Hepatic stellate cell (primary cell): ENCODE measurements around the gene PROZ.

Experiments
- DNase-seq: peaks from one replicate; pipeline ENCODE4 v3.0.0; 2011; ENCODE audit warnings: low spot score

Gene PROZ

DNA sequence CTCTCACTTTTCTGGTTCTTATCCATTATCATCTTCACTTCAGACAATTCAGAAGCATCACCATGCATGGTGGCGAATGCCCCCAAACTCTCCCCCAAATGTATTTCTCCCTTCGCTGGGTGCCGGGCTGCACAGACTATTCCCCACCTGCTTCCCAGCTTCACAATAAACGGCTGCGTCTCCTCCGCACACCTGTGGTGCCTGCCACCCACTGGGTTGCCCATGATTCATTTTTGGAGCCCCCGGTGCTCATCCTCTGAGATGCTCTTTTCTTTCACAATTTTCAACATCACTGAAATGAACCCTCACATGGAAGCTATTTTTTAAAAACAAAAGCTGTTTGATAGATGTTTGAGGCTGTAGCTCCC, 38.6 kb upstream of the PROZ start:
- DNase-seq = no peak

DNA sequence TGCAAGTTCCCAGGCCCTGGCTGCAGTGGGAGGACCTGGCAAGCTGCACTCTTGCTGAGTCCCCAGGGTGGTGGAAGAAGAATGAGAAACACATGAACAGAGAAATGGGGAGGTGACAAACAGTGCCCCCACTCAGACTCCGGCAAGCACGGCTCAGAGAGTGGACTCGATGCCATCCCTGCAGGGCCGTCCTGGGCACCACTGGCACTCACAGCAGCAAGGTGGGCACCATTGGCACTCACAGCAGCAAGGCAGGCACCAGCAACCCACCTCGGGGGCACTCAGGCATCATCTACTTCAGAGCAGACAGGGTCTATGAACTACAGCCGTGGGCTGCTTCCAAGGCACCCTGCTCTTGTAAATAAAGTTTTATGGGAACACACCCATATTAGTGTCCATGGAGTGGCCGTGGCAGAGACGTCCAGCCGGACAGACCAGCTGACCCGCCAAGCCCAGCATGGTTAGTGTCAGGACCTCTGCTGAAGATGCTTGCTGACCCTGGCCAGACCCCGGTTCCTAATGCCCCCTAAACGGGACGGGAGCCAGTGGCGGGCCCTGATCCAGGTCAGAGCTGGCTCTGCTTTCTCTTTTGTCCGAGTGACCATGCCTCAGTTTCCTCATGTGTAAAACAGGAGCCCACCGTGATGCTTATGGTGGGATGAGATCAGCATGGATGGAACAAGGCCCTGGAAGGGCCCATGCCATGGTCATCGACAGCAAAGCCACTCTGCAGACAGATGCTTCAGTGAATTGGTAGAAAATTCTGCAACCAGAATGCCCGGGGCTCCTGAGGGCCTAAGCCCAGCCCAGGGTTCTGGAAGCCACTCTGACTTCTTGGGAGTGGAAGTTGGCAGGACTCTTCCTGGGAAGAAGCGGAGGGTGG, 37.9 kb upstream of the PROZ start:
- no peak for DNase-seq

DNA sequence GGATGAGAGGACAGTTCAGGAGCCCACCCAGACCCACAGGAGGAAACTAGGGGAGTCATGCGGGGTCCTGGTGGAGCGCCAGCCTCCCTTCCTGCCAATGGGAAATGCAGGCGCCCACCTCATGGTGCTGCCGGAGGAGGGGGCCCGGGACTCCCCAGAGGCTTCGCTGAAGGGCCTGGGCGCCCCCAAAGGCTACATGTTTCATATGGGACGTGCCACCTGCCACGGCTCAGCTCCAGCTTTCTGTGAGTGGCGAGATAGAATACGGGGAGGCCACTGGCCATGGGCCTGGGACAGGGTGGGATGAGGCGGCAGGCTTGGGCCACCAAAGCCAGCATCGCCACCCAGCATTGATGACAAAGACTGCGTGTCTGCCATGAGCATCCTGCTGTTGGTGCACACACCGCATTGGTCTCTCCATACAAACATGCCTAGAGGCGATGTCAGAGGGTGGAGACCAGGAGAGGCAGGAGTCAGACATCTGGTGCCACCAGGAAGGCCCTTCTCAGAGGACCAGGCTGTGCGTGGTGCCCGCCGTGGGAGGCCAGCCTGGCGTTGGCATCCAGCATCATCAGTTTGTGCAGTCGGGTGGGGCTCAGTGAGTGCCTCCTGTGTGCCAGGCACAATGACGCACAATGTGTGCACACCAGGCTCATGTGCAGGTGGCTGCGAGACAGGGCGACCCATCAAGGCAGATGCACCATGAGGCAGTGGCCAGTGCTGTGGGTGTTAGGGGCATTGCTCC, 37.1 kb upstream of the PROZ start:
- DNase-seq = no peak

DNA sequence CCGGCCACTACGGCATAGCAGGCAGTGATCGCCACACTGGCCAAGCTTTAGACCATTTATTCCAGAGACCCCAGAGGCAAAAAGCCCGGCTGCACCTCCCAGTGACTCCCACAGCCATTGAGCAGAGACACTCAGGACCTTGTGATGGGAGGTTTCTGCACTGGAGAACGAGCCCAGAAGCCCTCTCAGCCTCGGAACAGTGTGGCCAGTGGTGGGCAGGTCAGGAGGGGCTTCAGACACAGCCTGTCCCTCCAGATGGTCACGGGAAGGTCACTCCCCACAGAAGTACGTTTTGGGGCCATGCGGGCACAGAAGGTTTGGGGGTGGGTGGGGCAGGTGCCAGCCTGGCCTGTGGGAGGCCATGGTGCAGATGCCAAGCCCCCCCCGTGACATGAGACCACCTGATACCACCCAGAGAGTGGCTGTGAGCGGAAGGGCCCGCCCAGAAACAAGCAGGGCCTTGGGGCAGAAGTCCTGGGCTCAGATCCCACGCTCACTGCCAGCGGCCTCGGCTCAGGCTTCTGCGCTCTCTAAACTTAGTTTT, 36.4 kb upstream of the PROZ start:
- no peak for DNase-seq

DNA sequence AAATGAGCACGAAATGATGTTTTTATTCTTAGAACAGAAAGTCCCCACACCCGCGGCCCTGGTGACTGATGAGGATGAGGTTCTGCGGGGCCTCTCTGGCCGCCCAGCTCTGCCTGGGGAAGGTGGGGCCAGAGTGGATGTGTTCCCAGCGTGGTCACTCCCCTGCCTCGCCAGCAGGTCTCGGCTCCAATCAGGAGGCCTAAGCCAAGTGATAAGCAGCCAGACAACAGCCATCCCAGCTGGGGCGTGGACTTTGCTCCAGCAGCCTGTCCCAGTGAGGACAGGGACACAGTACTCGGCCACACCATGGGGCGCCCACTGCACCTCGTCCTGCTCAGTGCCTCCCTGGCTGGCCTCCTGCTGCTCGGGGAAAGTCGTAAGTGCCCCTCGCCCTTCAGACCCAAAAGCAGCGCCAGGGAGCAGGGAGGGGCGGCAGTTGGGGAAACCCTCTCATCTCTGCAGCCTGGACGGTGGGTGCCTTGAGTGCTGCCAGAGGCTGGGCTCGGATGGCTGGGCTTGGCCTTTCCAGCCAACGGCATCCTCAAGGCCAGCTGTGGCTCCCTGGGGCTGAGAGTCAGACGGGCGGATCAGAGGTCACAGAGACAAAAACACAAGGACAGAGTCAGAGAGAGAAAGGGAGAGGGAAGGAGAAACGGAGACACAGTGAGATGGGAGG, 35.8 kb upstream of the PROZ start, which contains the start of gene F10:
Gene F10 (plus strand): TSS at position 250 of the 676 bp plus-strand sequence. CDS start 57 bp downstream, at position 307.
- peak; percentile 99 for DNase-seq

DNA sequence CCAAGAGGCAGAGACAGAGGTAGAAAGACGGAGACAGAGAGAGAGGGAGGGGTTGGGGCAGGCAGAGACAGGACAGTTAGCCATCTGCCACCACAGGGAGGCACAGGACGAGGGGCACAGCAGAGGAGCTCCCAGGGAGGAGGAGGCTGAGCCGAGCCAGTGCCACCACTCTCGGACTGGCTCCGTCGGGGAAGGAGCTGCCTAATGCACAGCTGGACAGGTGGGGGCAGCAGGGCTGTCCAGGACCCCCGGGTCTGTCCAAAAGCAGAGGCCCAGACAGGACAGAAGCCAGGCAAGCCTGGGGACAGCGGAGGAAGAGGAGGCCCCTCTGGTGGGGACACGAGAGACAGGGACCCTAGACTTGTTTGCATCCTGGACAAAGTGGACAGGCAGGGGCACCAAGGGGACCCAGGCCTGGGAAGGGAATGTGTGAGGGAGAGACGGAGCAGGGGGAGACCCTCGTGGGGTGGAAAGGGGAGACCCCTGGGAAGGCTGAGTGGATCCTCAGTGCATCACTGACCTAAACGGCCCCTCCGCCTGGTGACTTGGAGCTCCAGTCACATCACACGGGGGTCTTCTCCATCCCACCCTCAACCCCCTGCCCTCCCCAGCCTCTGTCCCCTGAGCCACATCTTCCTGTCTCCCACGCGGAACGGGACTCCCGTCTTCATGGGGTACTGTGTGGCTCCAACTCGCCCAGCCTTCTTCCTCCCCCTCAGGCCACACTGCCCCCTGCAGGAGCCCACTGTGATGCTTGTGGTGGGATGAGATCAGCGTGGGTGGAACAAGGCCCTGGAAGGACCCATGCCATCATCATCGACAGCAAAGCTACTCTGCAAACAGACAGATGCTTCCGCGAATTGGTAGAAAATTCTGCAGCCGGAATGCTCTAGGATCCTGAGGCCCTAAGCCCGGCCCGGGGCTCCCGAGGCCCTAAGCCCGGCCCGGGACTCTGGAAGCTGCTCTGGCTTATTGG, 34.9 kb upstream of the PROZ start:
- no peak for DNase-seq

DNA sequence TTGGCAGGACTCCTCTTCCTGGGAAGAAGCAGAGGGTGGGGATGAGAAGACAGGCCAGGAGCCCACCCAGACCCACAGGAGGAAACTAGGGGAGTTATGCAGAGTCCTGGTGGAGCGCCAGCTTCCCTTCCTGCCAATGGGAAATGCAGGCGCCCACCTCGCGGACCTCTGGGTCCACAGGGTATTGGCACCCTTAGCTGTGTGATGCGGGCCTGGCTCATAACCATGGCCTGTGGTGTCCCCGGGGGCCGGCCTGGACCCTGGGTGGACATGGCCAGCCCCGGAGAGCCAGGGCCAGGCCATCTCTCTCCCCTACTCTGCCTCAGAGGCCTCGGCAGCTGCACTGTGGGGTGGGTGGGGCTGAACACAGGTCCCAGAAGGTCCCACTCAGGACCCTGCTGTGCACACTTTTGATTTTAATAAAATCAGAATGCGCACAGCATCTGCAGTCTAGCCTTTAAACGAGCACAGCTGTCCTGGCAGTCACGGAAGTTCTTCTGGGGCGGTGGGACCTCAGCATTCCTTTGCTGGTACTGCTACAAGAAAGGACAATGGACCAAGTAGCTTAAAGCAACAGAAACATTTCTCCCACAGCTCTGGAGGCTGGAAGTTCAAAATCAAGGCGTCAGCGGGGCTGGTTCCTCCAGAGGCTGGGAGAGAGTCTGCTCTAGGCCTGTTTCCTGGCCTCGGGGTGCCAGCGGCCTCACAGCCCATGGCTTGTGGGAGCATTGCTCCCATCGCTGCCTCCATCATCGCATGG, 34.1 kb upstream of the PROZ start:
- no peak for DNase-seq

DNA sequence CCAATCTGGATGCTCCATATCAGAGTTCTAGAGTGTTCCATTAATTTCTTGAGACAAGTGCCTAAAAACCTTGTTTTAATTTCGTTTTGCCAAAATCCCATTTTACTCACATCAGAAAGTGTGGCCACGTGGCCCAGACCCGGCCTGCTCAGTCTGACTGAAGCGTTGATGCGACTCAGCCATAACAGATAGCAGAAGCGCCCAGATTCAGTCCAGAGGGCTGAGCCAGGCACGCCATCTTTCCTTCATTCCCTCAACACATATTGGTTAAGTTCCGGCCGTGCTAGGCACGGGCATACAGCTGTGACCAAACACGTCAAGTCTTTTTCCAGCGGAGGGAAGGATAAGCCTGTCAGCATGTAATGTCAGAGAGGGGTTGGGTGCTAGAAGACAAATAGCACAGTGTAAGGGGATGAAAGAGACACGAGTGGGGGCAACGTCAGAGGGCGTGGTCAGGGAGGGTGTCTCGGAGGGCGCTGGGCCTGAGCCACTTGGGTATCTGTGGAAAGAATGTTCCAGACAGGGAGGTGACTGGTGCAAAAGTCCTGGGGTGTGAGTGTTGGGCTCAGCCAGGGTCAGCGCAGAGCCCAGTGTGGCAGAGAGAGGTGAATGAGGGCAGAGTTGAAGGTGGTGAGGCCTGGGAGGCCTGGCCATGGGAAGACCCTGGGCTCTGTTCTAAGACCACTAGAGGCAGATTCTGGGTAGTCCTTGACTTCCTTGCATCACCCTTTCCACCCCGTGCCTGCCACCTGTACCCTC, 32.8 kb upstream of the PROZ start:
- no peak for DNase-seq

DNA sequence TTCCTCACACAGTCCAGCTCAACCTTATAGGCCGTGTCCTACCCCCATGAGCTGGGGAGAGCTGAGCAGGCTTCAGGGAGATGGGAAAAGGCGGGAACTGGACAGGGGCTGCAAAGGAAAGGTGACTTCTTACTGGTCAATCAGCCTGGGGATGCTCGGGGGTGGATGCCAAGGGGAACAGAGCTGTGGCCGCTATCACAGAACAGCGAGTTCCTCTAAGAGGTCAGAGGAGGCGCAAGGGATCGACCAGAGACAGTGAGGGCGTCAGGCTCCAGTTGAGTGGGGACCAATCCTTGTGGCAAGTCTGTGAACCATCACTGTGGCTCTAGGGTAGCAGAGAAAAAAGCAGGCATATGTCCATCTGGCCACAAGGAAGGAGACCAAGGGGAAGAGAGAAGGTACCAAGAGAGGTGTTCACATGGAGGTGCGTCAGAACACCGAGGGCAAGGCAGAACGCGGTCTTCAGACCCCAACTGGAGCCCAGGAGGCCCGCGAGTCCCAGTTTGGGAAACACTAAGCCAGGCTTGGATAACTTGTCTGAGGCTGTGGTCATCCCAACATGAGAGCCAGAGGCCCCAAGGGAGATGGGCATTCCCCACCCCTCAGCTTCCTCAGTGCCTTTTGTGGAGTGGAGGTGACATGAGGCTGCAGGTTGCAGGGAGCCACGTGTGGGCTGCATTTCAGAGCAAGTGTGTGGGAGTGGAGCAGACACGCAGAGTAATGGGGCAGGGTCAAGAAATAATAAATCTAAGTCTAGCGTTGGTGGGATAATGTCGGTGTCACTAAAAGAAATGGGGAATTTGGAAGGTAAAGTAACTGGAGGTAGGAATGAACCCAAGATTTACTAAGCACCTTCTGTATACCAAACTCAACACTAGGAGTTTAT, 31.9 kb upstream of the PROZ start:
- DNase-seq = no peak

DNA sequence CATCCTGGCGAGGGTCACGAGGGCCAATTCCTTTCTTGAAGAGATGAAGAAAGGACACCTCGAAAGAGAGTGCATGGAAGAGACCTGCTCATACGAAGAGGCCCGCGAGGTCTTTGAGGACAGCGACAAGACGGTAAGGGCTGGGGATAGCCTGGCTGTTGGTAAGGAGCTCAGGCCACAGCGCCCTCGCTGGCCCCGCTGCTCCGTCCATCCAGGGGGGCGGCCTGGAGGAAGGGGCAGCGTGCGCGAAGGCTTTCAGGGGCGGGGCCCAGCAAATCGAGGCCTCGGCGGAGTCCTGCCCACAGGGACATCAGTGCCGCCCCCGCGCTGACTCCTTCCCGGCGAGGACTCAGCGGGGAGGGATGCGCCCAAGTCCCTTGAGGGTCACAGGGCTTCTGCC, 29.0 kb upstream of the PROZ start:
- no peak for DNase-seq

DNA sequence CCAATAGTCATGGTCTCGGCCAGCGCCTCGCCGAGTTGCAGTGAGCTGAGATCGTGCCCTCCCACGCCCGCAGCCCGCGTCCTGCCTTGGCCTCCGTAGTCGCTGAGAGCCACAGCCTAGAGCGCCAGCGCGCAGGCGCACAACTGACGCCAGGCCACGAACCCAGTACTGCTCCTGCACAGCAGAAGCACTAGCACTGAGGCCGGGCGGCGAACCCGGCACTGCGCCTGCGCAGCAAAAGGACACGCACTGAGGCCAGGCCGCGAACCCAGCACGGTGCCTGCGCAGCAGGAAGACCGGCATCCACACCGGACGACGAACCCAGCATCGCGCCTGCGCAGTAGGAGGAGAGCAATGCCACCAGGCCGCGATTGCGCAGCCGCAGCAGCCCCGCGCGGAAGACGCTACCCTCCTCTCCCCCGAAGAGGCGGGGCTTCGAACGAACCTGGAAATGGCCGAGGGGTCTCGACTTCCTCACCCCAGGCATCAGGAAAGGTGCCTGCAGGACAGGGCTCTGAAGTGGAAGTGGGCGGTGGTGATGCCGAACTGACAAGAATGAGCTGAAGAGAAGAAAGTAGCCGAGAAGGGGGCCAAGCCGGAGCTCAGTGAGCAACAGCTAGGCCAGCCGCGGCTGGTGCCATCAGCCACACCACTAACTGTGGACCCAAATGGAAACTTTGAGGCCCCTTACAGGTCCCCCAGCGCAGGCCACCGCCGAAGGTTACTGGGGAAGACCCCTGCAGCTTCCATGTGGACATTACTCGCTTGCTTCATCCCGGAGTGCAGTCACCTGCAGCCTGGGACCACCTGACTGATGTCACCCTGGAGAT, 28.3 kb upstream of the PROZ start:
- no peak for DNase-seq

DNA sequence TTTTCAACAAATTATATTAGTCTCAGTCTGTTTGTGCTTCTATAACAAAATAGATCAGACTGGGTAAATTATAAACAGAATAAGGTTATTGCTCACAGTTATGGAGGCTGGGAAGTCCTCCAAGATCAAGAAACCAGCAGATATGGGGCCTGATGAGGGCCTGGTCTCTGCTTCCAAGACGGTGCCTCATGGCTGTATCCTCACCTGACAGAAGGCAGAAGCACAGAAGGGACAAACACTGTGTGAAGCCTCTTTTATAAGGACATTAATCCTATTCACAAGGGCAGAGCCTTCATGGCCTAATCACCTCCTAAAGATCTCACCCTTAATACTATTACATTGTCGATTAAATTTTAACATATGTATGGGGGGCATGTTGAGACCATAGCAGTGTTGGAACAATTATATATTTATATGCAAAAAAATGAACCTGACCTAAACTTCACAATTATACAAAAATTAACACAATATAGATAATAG, 23.1 kb upstream of the PROZ start:
- no peak for DNase-seq

DNA sequence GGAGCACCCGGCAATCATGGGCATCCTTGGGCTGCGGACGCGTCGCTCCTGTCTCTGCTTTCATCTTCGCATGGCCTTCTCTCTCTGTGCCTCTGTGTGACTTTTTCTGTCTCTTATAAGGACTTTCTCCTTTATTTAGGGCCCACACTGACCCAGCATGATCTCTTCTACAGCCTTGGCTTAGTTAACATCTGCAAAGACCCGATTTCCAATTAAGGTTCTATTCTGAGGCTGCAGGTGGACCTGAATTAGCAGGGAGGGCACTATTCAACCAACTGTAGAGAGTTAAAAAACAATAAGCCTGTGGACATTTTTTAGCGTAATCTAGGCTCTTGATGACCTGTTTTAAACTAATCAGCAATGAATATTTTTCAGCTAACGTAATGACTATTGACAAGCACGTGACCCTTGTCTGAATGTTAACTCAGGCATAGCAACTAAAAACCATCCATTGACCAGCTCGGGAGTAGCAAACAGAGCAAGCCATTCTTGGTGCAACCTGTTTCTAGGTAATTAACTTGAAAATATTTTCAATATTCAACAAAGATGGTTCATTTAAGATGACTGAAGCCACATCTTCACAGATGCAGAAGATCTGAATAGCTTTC, 20.7 kb upstream of the PROZ start:
- DNase-seq = no peak

DNA sequence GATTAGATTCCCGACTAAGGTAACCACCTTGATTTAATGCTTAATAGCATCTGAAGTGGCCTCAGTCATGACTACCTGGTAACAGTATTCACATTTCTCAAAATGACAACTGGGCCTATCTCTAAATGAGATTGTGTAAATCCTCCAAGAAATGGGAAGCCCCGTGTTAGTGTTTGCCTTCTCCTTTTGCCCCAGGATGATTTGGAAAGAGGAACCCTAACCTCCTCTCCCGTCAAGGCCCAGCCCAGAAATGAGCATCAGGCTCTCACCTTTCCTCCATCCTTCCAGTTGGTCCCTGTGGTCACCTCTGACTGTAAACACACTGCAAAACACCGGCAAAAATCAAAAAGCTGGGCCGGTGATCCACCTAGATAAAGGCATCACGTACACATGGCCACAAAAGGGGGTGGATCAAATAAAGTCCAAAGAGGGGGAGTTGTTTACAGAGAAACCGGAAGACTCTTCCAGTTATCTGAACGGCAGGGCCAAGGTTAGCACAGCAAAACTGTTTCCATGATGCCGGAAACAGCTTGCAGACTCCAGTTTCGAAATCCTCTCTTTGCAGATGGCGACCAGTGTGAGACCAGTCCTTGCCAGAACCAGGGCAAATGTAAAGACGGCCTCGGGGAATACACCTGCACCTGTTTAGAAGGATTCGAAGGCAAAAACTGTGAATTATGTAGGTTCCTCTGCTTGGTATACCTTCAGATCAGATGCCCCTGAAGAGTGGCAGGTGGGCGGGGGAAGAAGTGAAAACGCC, 19.5 kb upstream of the PROZ start:
- DNase-seq = no peak

DNA sequence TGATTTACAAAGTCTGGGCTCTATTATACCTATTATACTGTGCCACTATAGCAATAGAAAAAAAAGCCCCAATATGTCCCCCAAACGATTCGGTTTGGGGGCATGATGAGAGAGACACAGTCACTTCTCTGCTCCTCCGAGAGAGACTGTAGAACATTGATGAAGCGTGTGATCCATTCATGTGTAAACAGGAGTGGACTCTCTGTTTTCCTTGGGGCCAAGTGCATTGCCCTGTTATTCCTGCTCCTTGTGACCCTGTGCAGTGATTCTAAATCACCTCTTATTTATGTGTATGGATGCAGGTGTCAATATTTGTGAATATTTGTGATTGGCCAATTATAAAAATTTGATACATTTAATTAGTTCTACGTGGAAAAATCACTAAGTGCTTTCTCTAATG, 18.9 kb upstream of the PROZ start:
- DNase-seq = no peak
